ENCODE results near the gene GRAP2. TPM values are rescaled to one million over a fixed set of nuclear protein-coding genes. Genes with fewer than 3 reads are reported as not detected.

GRAP2 gene
- total RNA-seq, 4 donors from 2014 or later: 5.8 to 92.4 (median 6.1) TPM

DNA sequence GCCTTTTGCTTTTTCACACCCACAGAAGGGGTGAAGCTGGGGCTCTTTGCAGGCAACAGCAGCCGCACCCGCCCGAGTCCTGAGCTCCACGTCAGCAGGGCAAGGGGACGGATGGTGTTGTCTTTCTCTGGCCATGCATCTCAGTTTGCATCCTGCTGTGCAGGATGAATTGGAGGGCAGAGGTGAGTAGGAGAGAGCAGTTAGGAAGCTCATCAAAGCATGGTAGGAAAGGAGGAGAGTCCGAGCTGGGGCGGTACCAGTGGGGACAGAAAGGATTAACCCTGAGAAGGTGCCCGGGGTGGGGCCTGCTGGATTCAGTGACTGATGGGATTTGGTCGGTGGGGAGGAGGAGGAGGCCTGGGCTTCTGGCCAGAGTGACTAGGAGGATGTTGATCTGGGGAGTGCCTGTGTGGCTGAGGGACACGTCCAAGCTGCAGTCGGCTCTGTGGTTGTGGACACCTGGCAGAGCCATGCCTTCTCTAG lies 108.4 kb downstream of the GRAP2 start:
- TF ChIP-seq CTCF (IDR thresholded peaks at IDR 0.05) (no peak), POLR2A (IDR thresholded peaks at IDR 0.05) (no peak)
- H3K27me3 ChIP-seq: no peaks in the 10 kb centered on the region
- peaks cover 0 to 23% (median 4%) of the 10 kb centered on the region in 4 donors for H3K4me1 ChIP-seq
- H3K36me3 ChIP-seq: no peaks in the 10 kb centered on the region
- peak overlapping the region in 2 of 4 donors; percentile 67 to 69 for H3K27ac ChIP-seq
- peak in 2 of 3 donors; percentile 54 to 67 for DNase-seq
- H3K4me3 ChIP-seq: no peak overlapping the region
- no peaks in the 10 kb centered on the region for H3K9me3 ChIP-seq

GRCh38 chr22:40009951-40010671 lies 109.2 kb downstream of the GRAP2 start:
- no peaks in the 10 kb centered on the region for H3K9me3 ChIP-seq
- DNase-seq: peak in 1 of 3 donors; percentile 49
- H3K4me3 ChIP-seq: no peak overlapping the region
- no peaks in the 10 kb centered on the region for H3K27me3 ChIP-seq
- TF ChIP-seq CTCF (IDR thresholded peaks at IDR 0.05) (no peak), POLR2A (IDR thresholded peaks at IDR 0.05) (no peak)
- peaks cover 0 to 25% (median 4%) of the 10 kb centered on the region in 4 donors for H3K4me1 ChIP-seq
- peak overlapping the region in 2 of 4 donors; percentile 67 to 69 for H3K27ac ChIP-seq
- H3K36me3 ChIP-seq: no peaks in the 10 kb centered on the region

DNA sequence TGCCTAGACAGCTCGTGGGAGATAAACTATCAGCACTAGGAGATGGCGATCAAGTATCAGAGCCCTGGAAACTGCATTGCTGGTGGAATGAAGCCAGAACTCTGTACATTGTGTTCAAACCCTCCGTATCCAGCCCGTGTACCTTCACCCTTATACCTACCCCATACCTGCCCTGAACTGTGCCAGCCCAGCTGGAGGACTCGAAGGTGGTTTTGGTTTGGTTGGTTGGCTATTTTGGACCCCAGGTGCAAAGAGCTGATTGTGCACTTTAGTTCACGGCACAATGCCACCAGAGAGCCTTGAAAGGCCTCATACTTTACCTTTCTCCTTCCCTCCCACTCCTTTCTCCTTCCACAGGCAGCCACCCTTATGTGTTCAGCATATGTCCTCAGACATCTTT lies 109.9 kb downstream of the GRAP2 start:
- Histone ChIP-seq H3K27ac (peak overlapping the region in 2 of 4 donors; percentile 67 to 69), H3K4me3 (no peak overlapping the region), H3K9me3 (no peaks in the 10 kb centered on the region), H3K4me1 (peaks cover 0 to 31% (median 4%) of the 10 kb centered on the region in 4 donors), H3K36me3 (no peaks in the 10 kb centered on the region), H3K27me3 (no peaks in the 10 kb centered on the region)
- TF ChIP-seq CTCF (IDR thresholded peaks at IDR 0.05): no peak
- no peak for TF ChIP-seq POLR2A (IDR thresholded peaks at IDR 0.05)
- peak in 1 of 3 donors; percentile 58 for DNase-seq

DNA sequence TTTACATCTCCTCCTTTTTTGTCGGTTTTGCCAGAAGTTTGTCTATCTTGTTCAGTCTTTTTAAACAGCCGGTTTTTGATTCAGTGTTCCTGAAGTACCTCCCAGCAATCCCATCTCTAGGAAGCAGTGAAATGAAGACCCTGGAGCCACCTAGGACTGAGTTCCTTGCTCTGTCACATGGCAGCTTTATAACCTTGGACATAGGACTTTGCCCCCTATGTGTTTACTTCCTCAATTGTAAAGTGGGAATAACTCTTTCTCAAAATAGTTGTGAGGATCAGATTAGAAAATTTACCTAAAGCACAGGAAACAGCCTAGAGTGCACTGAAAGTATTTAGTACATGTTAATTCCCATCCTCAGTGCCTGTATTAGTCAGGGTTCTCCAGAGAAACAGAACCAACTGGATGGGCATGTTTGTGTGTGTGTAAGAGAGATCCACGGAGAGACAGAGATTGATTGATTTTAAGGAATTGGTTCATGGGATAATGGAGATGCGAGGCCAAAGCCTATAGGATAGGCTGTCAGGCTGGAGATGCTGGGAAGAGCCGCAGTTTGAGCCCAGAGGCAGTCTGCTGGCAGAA lies 113.9 kb downstream of the GRAP2 start:
- H3K4me3 ChIP-seq: no peak overlapping the region
- no peak for DNase-seq
- H3K27ac ChIP-seq: peak overlapping the region in 3 of 4 donors; percentile 24 to 73 (median 63)
- H3K36me3 ChIP-seq: peaks cover 0 to 6% (median 0%) of the 10 kb centered on the region in 3 donors
- peaks cover 0 to 31% (median 4%) of the 10 kb centered on the region in 4 donors for H3K4me1 ChIP-seq
- no peaks in the 10 kb centered on the region for H3K27me3 ChIP-seq
- no peaks in the 10 kb centered on the region for H3K9me3 ChIP-seq
- TF ChIP-seq POLR2A (IDR thresholded peaks at IDR 0.05) (no peak), CTCF (IDR thresholded peaks at IDR 0.05) (no peak)

DNA sequence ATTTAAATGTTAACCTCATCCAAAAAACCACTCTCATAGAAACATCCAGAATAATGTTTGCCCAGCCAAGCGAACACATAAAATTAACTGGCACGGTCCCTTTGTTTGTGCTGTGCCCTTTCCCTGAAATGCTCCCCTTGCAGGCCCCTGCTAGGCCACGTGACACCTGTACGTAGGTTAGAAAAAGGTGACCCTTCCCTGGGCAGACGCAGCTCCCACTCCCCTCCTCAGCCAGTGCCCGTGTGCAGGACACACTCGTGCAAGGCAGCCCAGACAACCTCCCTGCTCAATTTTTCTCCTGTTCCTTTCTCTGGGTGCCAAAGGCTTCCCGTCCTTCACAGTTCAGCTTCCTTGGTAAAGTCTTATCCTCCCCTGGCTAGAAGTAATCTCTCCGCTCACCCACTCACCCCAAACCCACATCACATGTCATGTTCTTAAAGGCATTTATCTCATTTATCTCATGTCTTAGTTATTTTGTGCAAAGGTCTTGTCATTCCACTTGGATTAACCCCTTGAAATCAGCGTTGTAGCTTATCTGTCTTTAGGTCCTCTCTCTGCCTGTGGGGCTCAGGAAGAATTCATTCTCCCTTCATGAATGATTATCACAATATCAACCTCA lies 114.6 kb downstream of the GRAP2 start:
- TF ChIP-seq POLR2A (IDR thresholded peaks at IDR 0.05) (no peak), CTCF (IDR thresholded peaks at IDR 0.05) (no peak)
- Histone ChIP-seq H3K9me3 (no peaks in the 10 kb centered on the region), H3K27ac (peak overlapping the region in 3 of 4 donors; percentile 24 to 73 (median 63)), H3K4me1 (peaks cover 0 to 24% (median 2%) of the 10 kb centered on the region in 4 donors), H3K27me3 (no peaks in the 10 kb centered on the region), H3K36me3 (peaks cover 0 to 14% (median 0%) of the 10 kb centered on the region in 3 donors), H3K4me3 (no peak overlapping the region)
- DNase-seq: peak in 1 of 3 donors; percentile 45

Measured in Peyer's patch (tissue), 4 donors.